ENCODE measurements around the gene CDC45. TPM values are rescaled to one million over a fixed set of nuclear protein-coding genes. Genes with fewer than 3 reads are reported as not detected.

The CDC45 gene
- polyA plus RNA-seq, 1 donor (not counting 4 experiments of a cell fraction or from before 2014, with no cell fraction given), result 22.7 TPM

DNA sequence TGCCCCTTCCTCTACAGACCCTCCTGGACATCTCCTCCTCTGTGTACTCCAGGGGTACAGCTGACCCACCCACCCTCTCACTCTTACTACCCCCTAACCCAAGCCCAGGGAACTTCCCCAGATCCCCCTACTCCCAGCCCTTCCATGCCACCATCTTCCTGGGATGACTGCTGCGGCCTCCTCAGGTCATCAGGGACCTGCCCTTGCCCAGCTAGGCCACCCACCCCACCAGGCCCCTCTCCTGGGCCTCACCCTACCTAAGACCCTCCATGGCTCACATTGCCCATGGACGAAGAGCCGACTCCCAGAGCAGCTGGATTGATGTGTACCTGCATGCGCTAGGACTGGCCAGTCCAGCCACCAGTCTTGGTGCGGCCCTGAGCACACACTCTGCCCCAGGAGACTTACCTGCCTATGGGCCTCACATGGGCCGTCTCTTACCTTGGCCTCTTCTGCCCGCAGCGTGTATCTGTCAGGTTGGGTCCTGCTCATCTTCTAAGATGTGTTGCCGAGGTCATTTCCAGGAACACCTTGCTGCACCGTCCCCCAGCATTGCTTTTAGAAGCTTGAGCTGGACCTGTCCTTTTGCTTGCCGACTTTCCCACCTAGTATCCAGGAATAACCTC lies 46.5 kb downstream of the CDC45 start:
- Histone ChIP-seq H3K36me3 (ENCODE audit: control insufficient read depth in 2 of 2, extremely low read depth in 1 of 2, insufficient read depth in 2 of 2, low read length in 2 of 2) (no peaks in the 10 kb centered on the region), H3K9me3 (ENCODE audit: control insufficient read depth, low read depth, low read length) (no peaks in the 10 kb centered on the region), H3K9me1 (ENCODE audit: control insufficient read depth, extremely low read depth, insufficient read depth, low read length) (no peaks in the 10 kb centered on the region), H3K27me3 (ENCODE audit: control insufficient read depth, extremely low read depth, insufficient read depth, low read length) (peaks cover 48% of the 10 kb centered on the region), H3K4me2 (ENCODE audit: control insufficient read depth, extremely low read depth, insufficient read depth, low read depth, low read length) (no peak overlapping the region), H2AFZ (ENCODE audit: control insufficient read depth, low read length) (no peak overlapping the region), H3K27ac (ENCODE audit: control insufficient read depth, insufficient read depth, low read length) (no peak overlapping the region), H3K79me2 (ENCODE audit: control insufficient read depth, insufficient read depth, low read length) (no peaks in the 10 kb centered on the region), H3K4me1 (ENCODE audit: control insufficient read depth, extremely low read depth, insufficient read depth, low read length) (peaks cover 2% of the 10 kb centered on the region), H3K4me3 (ENCODE audit: control insufficient read depth in 2 of 3, extremely low read depth in 1 of 3, insufficient read depth in 2 of 3, low read depth in 1 of 3, low read length in 3 of 3) (no peak overlapping the region), H4K20me1 (ENCODE audit: control insufficient read depth, extremely low read depth, insufficient read depth, low read length) (no peaks in the 10 kb centered on the region), H3K9ac (ENCODE audit: control insufficient read depth, extremely low read depth, insufficient read depth, low read length) (no peak overlapping the region)
- no peak for DNase-seq (ENCODE audit: low read depth, low spot score)
- FAIRE-seq, result no peak
- dilution Hi-C loops (cut with MboI; ENCODE audit: extremely low pct_ligation_motif_present, low sequenced_read_pairs), result loop anchor here (10.0 kb wide), 1 partner anchor 61 kb away; no protein-coding TSS in a partner anchor
- TF ChIP-seq EZH2 (IDR thresholded peaks at IDR 0.05; ENCODE audit: low read length), result no peak
- TF ChIP-seq, protein P1, sequence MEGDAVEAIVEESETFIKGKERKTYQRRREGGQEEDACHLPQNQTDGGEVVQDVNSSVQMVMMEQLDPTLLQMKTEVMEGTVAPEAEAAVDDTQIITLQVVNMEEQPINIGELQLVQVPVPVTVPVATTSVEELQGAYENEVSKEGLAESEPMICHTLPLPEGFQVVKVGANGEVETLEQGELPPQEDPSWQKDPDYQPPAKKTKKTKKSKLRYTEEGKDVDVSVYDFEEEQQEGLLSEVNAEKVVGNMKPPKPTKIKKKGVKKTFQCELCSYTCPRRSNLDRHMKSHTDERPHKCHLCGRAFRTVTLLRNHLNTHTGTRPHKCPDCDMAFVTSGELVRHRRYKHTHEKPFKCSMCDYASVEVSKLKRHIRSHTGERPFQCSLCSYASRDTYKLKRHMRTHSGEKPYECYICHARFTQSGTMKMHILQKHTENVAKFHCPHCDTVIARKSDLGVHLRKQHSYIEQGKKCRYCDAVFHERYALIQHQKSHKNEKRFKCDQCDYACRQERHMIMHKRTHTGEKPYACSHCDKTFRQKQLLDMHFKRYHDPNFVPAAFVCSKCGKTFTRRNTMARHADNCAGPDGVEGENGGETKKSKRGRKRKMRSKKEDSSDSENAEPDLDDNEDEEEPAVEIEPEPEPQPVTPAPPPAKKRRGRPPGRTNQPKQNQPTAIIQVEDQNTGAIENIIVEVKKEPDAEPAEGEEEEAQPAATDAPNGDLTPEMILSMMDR (optimal IDR thresholded peaks at IDR 0.05 in 1 of 3, IDR thresholded peaks at IDR 0.05 in 1 of 3, conservative IDR thresholded peaks at IDR 0.05 in 1 of 3; ENCODE audit: extremely low read depth in 1 of 3, insufficient read depth in 2 of 3, low read length in 3 of 3), result no peak

DNA sequence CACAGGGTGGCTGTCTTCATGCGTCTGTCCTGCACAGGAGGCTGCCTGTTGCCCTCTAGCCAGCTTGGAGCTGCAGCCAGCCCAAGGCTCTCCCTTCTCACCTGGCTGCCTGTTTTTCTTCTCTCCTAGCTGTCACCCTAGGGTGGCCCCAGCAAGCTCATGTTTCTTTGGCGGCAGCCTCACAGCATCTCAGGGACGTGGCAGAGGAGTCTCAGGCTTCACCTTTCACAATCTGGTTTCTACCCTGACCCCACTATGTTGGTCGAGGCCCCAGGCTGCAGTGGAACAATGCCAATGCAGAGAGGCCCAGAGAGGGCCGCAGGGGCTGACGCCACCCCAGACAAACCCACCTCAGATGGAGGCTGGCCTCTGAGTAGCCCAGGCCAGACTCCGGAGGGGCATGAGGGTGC lies 47.0 kb downstream of the CDC45 start:
- Histone ChIP-seq H3K9me1 (ENCODE audit: control insufficient read depth, extremely low read depth, insufficient read depth, low read length) (no peaks in the 10 kb centered on the region), H3K9me3 (ENCODE audit: control insufficient read depth, low read depth, low read length) (no peaks in the 10 kb centered on the region), H3K9ac (ENCODE audit: control insufficient read depth, extremely low read depth, insufficient read depth, low read length) (no peak overlapping the region), H3K36me3 (ENCODE audit: control insufficient read depth in 2 of 2, extremely low read depth in 1 of 2, insufficient read depth in 2 of 2, low read length in 2 of 2) (no peaks in the 10 kb centered on the region), H4K20me1 (ENCODE audit: control insufficient read depth, extremely low read depth, insufficient read depth, low read length) (no peaks in the 10 kb centered on the region), H3K4me3 (ENCODE audit: control insufficient read depth in 2 of 3, extremely low read depth in 1 of 3, insufficient read depth in 2 of 3, low read depth in 1 of 3, low read length in 3 of 3) (no peak overlapping the region), H2AFZ (ENCODE audit: control insufficient read depth, low read length) (no peak overlapping the region), H3K27me3 (ENCODE audit: control insufficient read depth, extremely low read depth, insufficient read depth, low read length) (peaks cover 49% of the 10 kb centered on the region), H3K4me2 (ENCODE audit: control insufficient read depth, extremely low read depth, insufficient read depth, low read depth, low read length) (no peak overlapping the region), H3K79me2 (ENCODE audit: control insufficient read depth, insufficient read depth, low read length) (no peaks in the 10 kb centered on the region), H3K4me1 (ENCODE audit: control insufficient read depth, extremely low read depth, insufficient read depth, low read length) (peaks cover 2% of the 10 kb centered on the region), H3K27ac (ENCODE audit: control insufficient read depth, insufficient read depth, low read length) (no peak overlapping the region)
- FAIRE-seq (no peak), DNase-seq (ENCODE audit: low read depth, low spot score) (no peak)
- TF ChIP-seq EZH2 (IDR thresholded peaks at IDR 0.05; ENCODE audit: low read length), result no peak
- TF ChIP-seq, protein P1 (optimal IDR thresholded peaks at IDR 0.05 in 1 of 3, IDR thresholded peaks at IDR 0.05 in 1 of 3, conservative IDR thresholded peaks at IDR 0.05 in 1 of 3; ENCODE audit: extremely low read depth in 1 of 3, insufficient read depth in 2 of 3, low read length in 3 of 3), result no peak
- dilution Hi-C loops (cut with MboI; ENCODE audit: extremely low pct_ligation_motif_present, low sequenced_read_pairs), result loop anchor here (10.0 kb wide), 1 partner anchor 62 kb away; no protein-coding TSS in a partner anchor
